Right cardiac atrium (tissue), 5 donors: Measurements from ENCODE around the gene SLC5A1. TPM values are rescaled to one million over a fixed set of nuclear protein-coding genes. Genes with fewer than 3 reads are reported as not detected.
"Not testable (repeated sequence)": the region's sequence is repeated elsewhere in the genome, so short reads cannot be mapped to it uniquely, and the experiment has no call there.

Source experiments
- ATAC-seq, 2 donors: fragments of 200-7000 bp; cut with Tn5 transposase; one replicate each; pipeline versions ENCODE4 v1.8.0 to v1.9.1; 2020; ENCODE audit warnings: moderate library complexity in 2 of 2, mild to moderate bottlenecking in 1 of 2
- DNase-seq, 3 donors: peaks; one replicate each; pipeline ENCODE4 v3.0.0-alpha.2; 2020
- H3K27ac ChIP-seq: one replicate; pipeline ENCODE4 v1.5.1; 2013; ENCODE audit warnings: mild to moderate bottlenecking, low read length, control low read depth, moderate library complexity
- H3K27me3 ChIP-seq: one replicate; pipeline ENCODE4 v1.6.1; 2013; ENCODE audit not compliant: control insufficient read depth, insufficient read depth
- H3K4me1 ChIP-seq: one replicate; pipeline ENCODE4 v1.6.1; 2013; ENCODE audit warnings: low read length; ENCODE audit not compliant: control insufficient read depth, insufficient read depth
- H3K4me3 ChIP-seq: one replicate; pipeline ENCODE4 v1.5.1; 2013; ENCODE audit warnings: low read length, control low read depth
- H3K9me3 ChIP-seq: one replicate; pipeline ENCODE4 v1.6.1; 2013; ENCODE audit warnings: low read length; ENCODE audit not compliant: control insufficient read depth
- WGBS: extraction: QIAGEN DNeasy Blood & Tissue Kit; methylation state at CpG from one replicate; pipeline ENCODE4 v1.1.7; 2013; 5-methylcytosine and 5-hydroxymethylcytosine counted together
- intact Hi-C, 4 donors: fragments of 100-400 bp; cut with DNase I; formaldehyde crosslinking; loops; one replicate each; pipeline versions ENCODE4 v1.11.0 to v1.14.0; 2022 to 2023
- polyA plus RNA-seq: library from polyadenylated mRNA; stranded (reverse); fragments of 200-250 nt; gene quantifications from one replicate; pipeline ENCODE4 v1.2.3, GENCODE V29; 2013
- total RNA-seq, 4 donors: library from RNA; stranded (reverse); fragmentation: NEBNext Ultra II Directional; extraction: Animal tissue kit (Norgen Biotek cat#: 25700); gene quantifications; one replicate each; pipeline ENCODE4 v1.2.1, GENCODE V29; 2021
- donor health status: healthy with polysubstance abuse.
- donor health status: DM: no; HTN: yes; CAD: no.
- donor health status: DM: no; HTN: no; CAD: no.
- donor health status: DM: no; HTN: yes; CAD: no; lungs with severe emphysema.
- donor health status: DM: yes; HTN: yes; CAD: no.

SLC5A1 gene
- total and polyA plus RNA-seq, 5 donors = 49.5 to 98.2 (median 75.2) TPM

GRCh38 chr22:32144496-32145274 is 101.6 kb downstream of the SLC5A1 start:
- Histone ChIP-seq H3K4me1 (no peaks in the 10 kb centered on the region), H3K9me3 (no peaks in the 10 kb centered on the region), H3K27ac (no peak overlapping the region), H3K27me3 (no peaks in the 10 kb centered on the region), H3K4me3 (no peak overlapping the region)
- DNase-seq = no peak
- ATAC-seq = peak; percentile 33 to 40
- WGBS = 74% methylated on average over 6 of the region's 6 CpGs
- intact Hi-C loops = no loop called here

GRCh38 chr22:32147128-32147527 is 104.1 kb downstream of the SLC5A1 start:
- H3K4me1 ChIP-seq, H3K9me3 ChIP-seq, H3K27ac ChIP-seq, intact Hi-C loops, H3K27me3 ChIP-seq, ATAC-seq, H3K4me3 ChIP-seq, DNase-seq: not testable (repeated sequence)
- 81% methylated on average over 8 of the region's 8 CpGs for WGBS

- H3K4me3 ChIP-seq, H3K9me3 ChIP-seq, H3K27me3 ChIP-seq, H3K4me1 ChIP-seq, DNase-seq, intact Hi-C loops, H3K27ac ChIP-seq, ATAC-seq: not testable (repeated sequence)
- 90% methylated on average over 4 of the region's 4 CpGs for WGBS
These were observed 105.3 kb downstream of the SLC5A1 start for GRCh38 chr22:32148372-32148771.

- H3K9me3 ChIP-seq, H3K27ac ChIP-seq, DNase-seq, H3K4me1 ChIP-seq, H3K4me3 ChIP-seq, H3K27me3 ChIP-seq, intact Hi-C loops, ATAC-seq: not testable (repeated sequence)
- WGBS = 56% methylated on average over 7 of the region's 7 CpGs
These were observed 107.6 kb downstream of the SLC5A1 start for GRCh38 chr22:32150647-32151046.

GRCh38 chr22:32151641-32152040 is 108.6 kb downstream of the SLC5A1 start:
- H3K4me1 ChIP-seq, DNase-seq, H3K4me3 ChIP-seq, ATAC-seq, H3K9me3 ChIP-seq, H3K27ac ChIP-seq, intact Hi-C loops, H3K27me3 ChIP-seq: not testable (repeated sequence)
- 58% methylated on average over 6 of the region's 6 CpGs for WGBS

GRCh38 chr22:32154727-32155126 is 111.7 kb downstream of the SLC5A1 start:
- ATAC-seq, H3K4me3 ChIP-seq, DNase-seq, H3K4me1 ChIP-seq, H3K27me3 ChIP-seq, H3K9me3 ChIP-seq, H3K27ac ChIP-seq, intact Hi-C loops: not testable (repeated sequence)
- 80% methylated on average over 4 of the region's 4 CpGs for WGBS

- DNase-seq, H3K27ac ChIP-seq, ATAC-seq, H3K27me3 ChIP-seq, H3K4me3 ChIP-seq, H3K9me3 ChIP-seq, intact Hi-C loops, H3K4me1 ChIP-seq: not testable (repeated sequence)
- 67% methylated on average over 5 of the region's 5 CpGs for WGBS
These were observed 114.6 kb downstream of the SLC5A1 start for GRCh38 chr22:32157632-32158031.

GRCh38 chr22:32158712-32159533 is 115.9 kb downstream of the SLC5A1 start, which contains the start of gene C22orf42:
C22orf42 (minus strand) TSS chr22:32159303; CDS start chr22:32159215, 88 bp downstream.
- DNase-seq = no peak
- Histone ChIP-seq H3K4me3 (no peak within 1 kb of the TSS), H3K27me3 (no peaks in the 10 kb centered on the region), H3K9me3 (no peaks in the 10 kb centered on the region), H3K4me1 (no peaks in the 10 kb centered on the region), H3K27ac (no peak within 1 kb of the TSS)
- intact Hi-C loops = no loop called here
- WGBS = 73% methylated on average over 12 of the region's 12 CpGs
- ATAC-seq = no peak

- H3K27me3 ChIP-seq, H3K27ac ChIP-seq, H3K9me3 ChIP-seq, H3K4me3 ChIP-seq, DNase-seq, ATAC-seq, H3K4me1 ChIP-seq, intact Hi-C loops: not testable (repeated sequence)
- 65% methylated on average over 5 of the region's 5 CpGs for WGBS
These were observed 117.3 kb downstream of the SLC5A1 start for GRCh38 chr22:32160411-32160810.
